ENCODE data around the gene ANKS1B. TPM values are rescaled to one million over a fixed set of nuclear protein-coding genes. Genes with fewer than 3 reads are reported as not detected.

Gene ANKS1B
- total RNA-seq, 5 donors from 2014 or later (not counting 1 experiment from before 2014, with no cell fraction given), result 0.18 to 0.47 (median 0.19) TPM; not detected in 2

DNA sequence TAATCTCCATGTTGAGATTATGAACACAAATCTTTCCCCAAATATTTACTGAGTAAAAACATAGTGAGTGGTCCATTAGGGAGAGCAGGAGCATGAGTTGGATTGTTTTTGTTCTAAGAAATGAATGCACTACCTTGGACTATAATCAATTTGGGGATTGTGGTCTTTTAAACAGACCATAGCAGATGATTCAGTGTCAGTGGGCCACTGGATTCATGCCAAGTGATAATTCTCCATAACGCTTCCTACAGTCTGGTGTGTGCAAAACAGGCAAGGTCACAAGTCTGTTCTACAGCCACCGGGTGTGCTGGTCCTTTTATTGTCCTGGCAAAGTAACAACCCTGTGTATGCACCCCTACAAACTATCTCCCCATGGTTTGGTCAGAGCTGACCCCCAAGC lies 1073.3 kb downstream of the ANKS1B start:
- H3K4me3 Mint-ChIP-seq, result no peak overlapping the region
- H3K36me3 Mint-ChIP-seq, result no peaks in the 10 kb centered on the region
- POLR2A ChIA-PET, result no interaction called here

DNA sequence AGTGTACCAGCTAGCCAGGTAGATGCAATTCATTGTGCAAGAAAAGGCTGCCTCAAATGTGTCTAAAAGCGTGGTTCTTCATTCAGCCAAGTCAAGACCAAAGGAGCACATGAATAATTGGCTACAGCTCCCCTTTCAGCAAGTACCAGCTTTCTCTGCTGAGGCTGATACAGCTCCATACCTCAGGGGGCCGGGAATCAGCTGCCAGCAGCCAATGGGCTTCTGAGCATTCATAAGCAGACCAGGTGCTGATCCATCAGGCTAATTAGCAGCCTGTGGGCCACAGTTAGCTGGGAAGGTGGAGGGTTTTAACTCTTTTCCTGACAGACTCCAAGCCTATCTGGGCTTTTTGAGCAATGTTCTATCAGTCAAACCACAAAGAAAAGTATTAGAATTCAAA lies 1075.0 kb downstream of the ANKS1B start:
- CTCF ChIA-PET, result no interaction called here
- no peak for ATAC-seq (replicated peaks in 1 of 4)
- no peak overlapping the region for H3K4me3 ChIP-seq (ENCODE audit: control insufficient read depth in 1 of 2, extremely low read depth in 1 of 2, low read length in 1 of 2)
- no peaks in the 10 kb centered on the region for H3K4me1 Mint-ChIP-seq
- H3K36me3 ChIP-seq (ENCODE audit: control insufficient read depth in 2 of 2, extremely low read depth in 1 of 2, insufficient read depth in 1 of 2, low read length in 1 of 2), result no peaks in the 10 kb centered on the region
- no peak overlapping the region for H3K27ac Mint-ChIP-seq
- H3K4me3 Mint-ChIP-seq, result no peak overlapping the region
- no peaks in the 10 kb centered on the region for H3K4me1 ChIP-seq (ENCODE audit: control insufficient read depth in 1 of 2, extremely low read depth in 1 of 2, insufficient read depth in 2 of 2, low read length in 2 of 2)
- no peak for DNase-seq
- 40% methylated on average over 1 of the region's 2 CpGs for WGBS (ENCODE audit: insufficient coverage)
- H3K27me3 ChIP-seq (replicated peaks in 1 of 2; ENCODE audit: control insufficient read depth in 2 of 2, extremely low read depth in 1 of 2, insufficient read depth in 2 of 2, low read length in 1 of 2), result no peaks in the 10 kb centered on the region
- peaks cover 0 to 3% (median 0%) of the 10 kb centered on the region in 3 donors for H3K9me3 Mint-ChIP-seq
- POLR2A ChIA-PET, result no interaction called here
- no peak overlapping the region for H3K27ac ChIP-seq (ENCODE audit: low read length)
- H3K36me3 Mint-ChIP-seq, result no peaks in the 10 kb centered on the region
- H3K9me3 ChIP-seq, result no peaks in the 10 kb centered on the region
- H3K27me3 Mint-ChIP-seq, result no peaks in the 10 kb centered on the region

More for the DNA sequence above, 1073.3 kb downstream of the ANKS1B start:
- Histone ChIP-seq H3K36me3 (ENCODE audit: control insufficient read depth in 2 of 2, extremely low read depth in 1 of 2, insufficient read depth in 1 of 2, low read length in 1 of 2) (no peaks in the 10 kb centered on the region), H3K27ac (ENCODE audit: low read length) (no peak overlapping the region), H3K4me1 (ENCODE audit: control insufficient read depth in 1 of 2, extremely low read depth in 1 of 2, insufficient read depth in 2 of 2, low read length in 2 of 2) (no peaks in the 10 kb centered on the region), H3K4me3 (ENCODE audit: control insufficient read depth in 1 of 2, extremely low read depth in 1 of 2, low read length in 1 of 2) (no peak overlapping the region), H3K9me3 (no peaks in the 10 kb centered on the region), H3K27me3 (replicated peaks in 1 of 2; ENCODE audit: control insufficient read depth in 2 of 2, extremely low read depth in 1 of 2, insufficient read depth in 2 of 2, low read length in 1 of 2) (no peaks in the 10 kb centered on the region)
- H3K4me1 Mint-ChIP-seq, result no peaks in the 10 kb centered on the region
- 86% methylated on average over 2 of the region's 2 CpGs for WGBS (ENCODE audit: insufficient coverage)
- DNase-seq (no peak), ATAC-seq (replicated peaks in 1 of 4) (no peak)
- peaks cover 0 to 3% (median 0%) of the 10 kb centered on the region in 3 donors for H3K9me3 Mint-ChIP-seq
- peaks cover 0 to 6% of the 10 kb centered on the region in 2 donors for H3K27me3 Mint-ChIP-seq
- CTCF ChIA-PET, result no interaction called here
- H3K27ac Mint-ChIP-seq, result no peak overlapping the region

DNA sequence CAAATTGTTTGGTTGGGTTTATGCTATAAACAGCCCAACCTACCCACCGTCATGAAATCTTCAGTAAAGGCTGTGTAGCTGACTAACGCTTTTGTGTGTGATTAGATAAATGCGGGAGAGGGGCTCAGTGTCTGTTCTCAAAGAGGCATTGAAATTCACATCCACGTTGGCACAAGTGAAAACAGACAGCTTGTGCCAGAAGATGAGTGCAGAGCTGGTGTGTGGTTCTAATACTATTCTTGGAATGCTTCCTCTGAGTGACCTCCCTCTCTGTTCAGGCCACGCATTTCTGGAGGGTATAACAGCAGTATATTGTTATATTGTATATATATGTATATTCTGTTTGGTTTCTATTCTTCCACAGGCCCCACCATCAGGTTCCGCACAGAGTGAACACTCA lies 1075.9 kb downstream of the ANKS1B start:
- no peaks in the 10 kb centered on the region for H3K27me3 ChIP-seq (replicated peaks in 1 of 2; ENCODE audit: control insufficient read depth in 2 of 2, extremely low read depth in 1 of 2, insufficient read depth in 2 of 2, low read length in 1 of 2)
- POLR2A ChIA-PET, result no interaction called here
- Mint-ChIP-seq H3K4me1 (no peaks in the 10 kb centered on the region), H3K9me3 (peaks cover 0 to 3% (median 0%) of the 10 kb centered on the region in 3 donors), H3K27ac (no peak overlapping the region), H3K36me3 (no peaks in the 10 kb centered on the region), H3K27me3 (no peaks in the 10 kb centered on the region), H3K4me3 (no peak overlapping the region)
- no peak for ATAC-seq (replicated peaks in 1 of 4)
- no peak overlapping the region for H3K4me3 ChIP-seq (ENCODE audit: control insufficient read depth in 1 of 2, extremely low read depth in 1 of 2, low read length in 1 of 2)
- WGBS (ENCODE audit: insufficient coverage), result 79% methylated on average over 3 of the region's 6 CpGs
- H3K36me3 ChIP-seq (ENCODE audit: control insufficient read depth in 2 of 2, extremely low read depth in 1 of 2, insufficient read depth in 1 of 2, low read length in 1 of 2), result no peaks in the 10 kb centered on the region
- no peak for DNase-seq
- H3K4me1 ChIP-seq (ENCODE audit: control insufficient read depth in 1 of 2, extremely low read depth in 1 of 2, insufficient read depth in 2 of 2, low read length in 2 of 2), result no peaks in the 10 kb centered on the region
- H3K9me3 ChIP-seq, result no peaks in the 10 kb centered on the region
- CTCF ChIA-PET, result no interaction called here
- H3K27ac ChIP-seq (ENCODE audit: low read length), result no peak overlapping the region

- H3K27me3 ChIP-seq (replicated peaks in 1 of 2; ENCODE audit: control insufficient read depth in 2 of 2, extremely low read depth in 1 of 2, insufficient read depth in 2 of 2, low read length in 1 of 2), result no peaks in the 10 kb centered on the region
- H3K27ac ChIP-seq (ENCODE audit: low read length), result no peak overlapping the region
- H3K36me3 Mint-ChIP-seq, result no peaks in the 10 kb centered on the region
- CTCF ChIA-PET, result no interaction called here
- no peak overlapping the region for H3K4me3 Mint-ChIP-seq
- POLR2A ChIA-PET, result no interaction called here
- DNase-seq (no peak), ATAC-seq (replicated peaks in 1 of 4) (no peak)
- H3K36me3 ChIP-seq (ENCODE audit: control insufficient read depth in 2 of 2, extremely low read depth in 1 of 2, insufficient read depth in 1 of 2, low read length in 1 of 2), result no peaks in the 10 kb centered on the region
- H3K27ac Mint-ChIP-seq, result no peak overlapping the region
- no peaks in the 10 kb centered on the region for H3K4me1 Mint-ChIP-seq
- no peaks in the 10 kb centered on the region for H3K4me1 ChIP-seq (ENCODE audit: control insufficient read depth in 1 of 2, extremely low read depth in 1 of 2, insufficient read depth in 2 of 2, low read length in 2 of 2)
- no peaks in the 10 kb centered on the region for H3K9me3 ChIP-seq
- H3K27me3 Mint-ChIP-seq, result peaks cover 0 to 6% of the 10 kb centered on the region in 2 donors
- H3K4me3 ChIP-seq (ENCODE audit: control insufficient read depth in 1 of 2, extremely low read depth in 1 of 2, low read length in 1 of 2), result no peak overlapping the region
- H3K9me3 Mint-ChIP-seq, result peaks cover 0 to 3% (median 0%) of the 10 kb centered on the region in 3 donors
Measured at GRCh38 chr12:98903875-98904274, 1080.9 kb downstream of the ANKS1B start.

DNA sequence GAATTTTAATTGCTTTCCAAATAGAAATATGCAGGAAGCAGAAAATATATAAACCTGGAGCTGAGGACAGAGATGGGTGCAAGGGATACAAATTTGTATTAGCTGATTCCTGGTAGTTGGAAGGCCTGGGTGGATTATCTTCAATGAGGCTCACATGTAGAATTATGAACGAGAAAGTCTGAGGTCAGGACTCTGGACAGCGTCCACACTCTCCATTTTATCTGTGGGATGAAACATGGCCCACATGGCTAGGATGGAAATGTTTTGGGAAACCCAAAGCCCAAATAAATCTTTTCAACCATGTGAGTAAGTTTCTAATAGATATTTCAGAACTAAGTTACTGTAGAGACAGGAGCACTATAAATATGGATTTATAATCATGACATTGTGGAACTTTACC lies 1083.5 kb downstream of the ANKS1B start:
- Histone ChIP-seq H3K27ac (ENCODE audit: low read length) (no peak overlapping the region), H3K27me3 (replicated peaks in 1 of 2; ENCODE audit: control insufficient read depth in 2 of 2, extremely low read depth in 1 of 2, insufficient read depth in 2 of 2, low read length in 1 of 2) (peaks cover 0 to 3% of the 10 kb centered on the region in 2 experiments), H3K4me1 (ENCODE audit: control insufficient read depth in 1 of 2, extremely low read depth in 1 of 2, insufficient read depth in 2 of 2, low read length in 2 of 2) (no peaks in the 10 kb centered on the region), H3K36me3 (ENCODE audit: control insufficient read depth in 2 of 2, extremely low read depth in 1 of 2, insufficient read depth in 1 of 2, low read length in 1 of 2) (no peaks in the 10 kb centered on the region), H3K4me3 (ENCODE audit: control insufficient read depth in 1 of 2, extremely low read depth in 1 of 2, low read length in 1 of 2) (no peak overlapping the region), H3K9me3 (no peaks in the 10 kb centered on the region)
- ATAC-seq (replicated peaks in 1 of 4) (no peak), DNase-seq (no peak)
- H3K27me3 Mint-ChIP-seq, result peaks cover 17 to 19% of the 10 kb centered on the region in 2 donors
- no peaks in the 10 kb centered on the region for H3K9me3 Mint-ChIP-seq
- CTCF ChIA-PET, result no interaction called here
- H3K36me3 Mint-ChIP-seq, result no peaks in the 10 kb centered on the region
- POLR2A ChIA-PET, result no interaction called here
- H3K4me1 Mint-ChIP-seq, result no peaks in the 10 kb centered on the region
- H3K27ac Mint-ChIP-seq, result no peak overlapping the region
- no peak overlapping the region for H3K4me3 Mint-ChIP-seq
- WGBS (ENCODE audit: insufficient coverage), result no CpG with 5 or more reads among the region's 2 CpGs

DNA sequence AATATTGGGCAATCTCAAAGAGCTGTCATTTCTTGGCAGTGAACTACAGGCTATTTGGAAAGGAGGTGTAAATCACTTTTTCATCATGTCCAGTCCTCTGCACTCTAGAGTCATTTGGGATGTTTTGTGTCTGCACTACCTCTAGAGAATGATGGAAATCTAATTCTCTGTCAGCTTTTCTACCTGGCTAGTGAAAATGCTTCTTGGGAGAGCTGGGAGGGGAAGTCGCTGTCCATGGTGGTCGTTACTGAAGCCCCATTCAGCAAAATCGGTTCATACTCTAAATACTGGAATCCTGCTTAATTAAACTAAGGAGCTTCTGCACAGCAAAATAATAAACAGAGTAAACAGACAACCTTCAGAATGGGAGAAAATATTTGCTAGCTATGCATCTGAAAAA lies 1087.8 kb downstream of the ANKS1B start:
- H3K9me3 Mint-ChIP-seq, result no peaks in the 10 kb centered on the region
- ChIA-PET POLR2A (interaction anchor here in 1 of 2 donors (0.6 kb wide), 1 partner anchor 147 kb away, joined by 4 read pairs; no protein-coding TSS in a partner anchor), CTCF (no interaction called here)
- H3K9me3 ChIP-seq, result no peaks in the 10 kb centered on the region
- H3K27ac Mint-ChIP-seq, result no peak overlapping the region
- H3K36me3 ChIP-seq (ENCODE audit: control insufficient read depth in 2 of 2, extremely low read depth in 1 of 2, insufficient read depth in 1 of 2, low read length in 1 of 2), result no peaks in the 10 kb centered on the region
- H3K36me3 Mint-ChIP-seq, result no peaks in the 10 kb centered on the region
- no CpG with 5 or more reads among the region's 3 CpGs for WGBS (ENCODE audit: insufficient coverage)
- no peak for DNase-seq
- H3K27me3 ChIP-seq (replicated peaks in 1 of 2; ENCODE audit: control insufficient read depth in 2 of 2, extremely low read depth in 1 of 2, insufficient read depth in 2 of 2, low read length in 1 of 2), result peaks cover 14 to 15% of the 10 kb centered on the region in 2 experiments
- no peak overlapping the region for H3K27ac ChIP-seq (ENCODE audit: low read length)
- H3K27me3 Mint-ChIP-seq, result peaks cover 43 to 45% of the 10 kb centered on the region in 2 donors
- ATAC-seq (replicated peaks in 1 of 4), result no peak
- H3K4me1 Mint-ChIP-seq, result peaks cover 0 to 3% (median 0%) of the 10 kb centered on the region in 3 donors
- H3K4me3 Mint-ChIP-seq, result no peak overlapping the region
- H3K4me1 ChIP-seq (ENCODE audit: control insufficient read depth in 1 of 2, extremely low read depth in 1 of 2, insufficient read depth in 2 of 2, low read length in 2 of 2), result no peaks in the 10 kb centered on the region
- no peak overlapping the region for H3K4me3 ChIP-seq (ENCODE audit: control insufficient read depth in 1 of 2, extremely low read depth in 1 of 2, low read length in 1 of 2)

GRCh38 chr12:98895086-98895651 lies 1089.6 kb downstream of the ANKS1B start:
- no peaks in the 10 kb centered on the region for H3K9me3 ChIP-seq
- H3K4me3 ChIP-seq (ENCODE audit: control insufficient read depth in 1 of 2, extremely low read depth in 1 of 2, low read length in 1 of 2), result no peak overlapping the region
- Mint-ChIP-seq H3K27ac (no peak overlapping the region), H3K4me1 (peaks cover 0 to 3% (median 0%) of the 10 kb centered on the region in 3 donors), H3K27me3 (peaks cover 46 to 51% of the 10 kb centered on the region in 2 donors), H3K9me3 (no peaks in the 10 kb centered on the region), H3K36me3 (no peaks in the 10 kb centered on the region), H3K4me3 (no peak overlapping the region)
- POLR2A ChIA-PET, result no interaction called here
- CTCF ChIA-PET, result no interaction called here
- H3K4me1 ChIP-seq (ENCODE audit: control insufficient read depth in 1 of 2, extremely low read depth in 1 of 2, insufficient read depth in 2 of 2, low read length in 2 of 2), result no peaks in the 10 kb centered on the region
- 4% methylated on average over 44 of the region's 60 CpGs for WGBS (ENCODE audit: insufficient coverage)
- H3K27me3 ChIP-seq (replicated peaks in 1 of 2; ENCODE audit: control insufficient read depth in 2 of 2, extremely low read depth in 1 of 2, insufficient read depth in 2 of 2, low read length in 1 of 2), result peaks cover 15 to 17% of the 10 kb centered on the region in 2 experiments
- H3K27ac ChIP-seq (ENCODE audit: low read length), result no peak overlapping the region
- H3K36me3 ChIP-seq (ENCODE audit: control insufficient read depth in 2 of 2, extremely low read depth in 1 of 2, insufficient read depth in 1 of 2, low read length in 1 of 2), result no peaks in the 10 kb centered on the region
- DNase-seq (no peak), ATAC-seq (replicated peaks in 1 of 4) (no peak)
